Measurements from ENCODE around the gene SEMA5B. TPM values are rescaled to one million over a fixed set of nuclear protein-coding genes. Genes with fewer than 3 reads are reported as not detected.

Gene SEMA5B
- total RNA-seq, 1 donor from 2014 or later = 1.0 TPM

- FAIRE-seq (no peak), DNase-seq (ENCODE audit: low read depth) (peak; percentile 58)
- no peaks in the 10 kb centered on the region for H3K9me3 ChIP-seq (ENCODE audit: insufficient read depth, low read depth, low read length)
- H3K27ac ChIP-seq (ENCODE audit: low read depth, low read length) = no peak overlapping the region
- Mint-ChIP-seq H3K4me3 (ENCODE audit: unreplicated experiment) (no peak overlapping the region), H3K9me3 (ENCODE audit: unreplicated experiment) (no peaks in the 10 kb centered on the region), H3K27me3 (ENCODE audit: low read depth, unreplicated experiment) (peaks cover 11% of the 10 kb centered on the region), H3K4me1 (ENCODE audit: low read depth, unreplicated experiment) (peaks cover 23% of the 10 kb centered on the region), H3K36me3 (ENCODE audit: low read depth, unreplicated experiment) (no peaks in the 10 kb centered on the region), H3K27ac (ENCODE audit: unreplicated experiment) (peak overlapping the region; percentile 2)
- no peaks in the 10 kb centered on the region for H3K4me1 ChIP-seq (ENCODE audit: insufficient read depth, low read length)
- H3K27me3 ChIP-seq (ENCODE audit: insufficient read depth, low read length) = peaks cover 4% of the 10 kb centered on the region
- no peak overlapping the region for H3K4me3 ChIP-seq (ENCODE audit: insufficient read depth, low read depth, low read length)
- no peak for TF ChIP-seq EZH2 (IDR thresholded peaks at IDR 0.05; ENCODE audit: insufficient read depth, low read length)
- TF ChIP-seq, protein P1, sequence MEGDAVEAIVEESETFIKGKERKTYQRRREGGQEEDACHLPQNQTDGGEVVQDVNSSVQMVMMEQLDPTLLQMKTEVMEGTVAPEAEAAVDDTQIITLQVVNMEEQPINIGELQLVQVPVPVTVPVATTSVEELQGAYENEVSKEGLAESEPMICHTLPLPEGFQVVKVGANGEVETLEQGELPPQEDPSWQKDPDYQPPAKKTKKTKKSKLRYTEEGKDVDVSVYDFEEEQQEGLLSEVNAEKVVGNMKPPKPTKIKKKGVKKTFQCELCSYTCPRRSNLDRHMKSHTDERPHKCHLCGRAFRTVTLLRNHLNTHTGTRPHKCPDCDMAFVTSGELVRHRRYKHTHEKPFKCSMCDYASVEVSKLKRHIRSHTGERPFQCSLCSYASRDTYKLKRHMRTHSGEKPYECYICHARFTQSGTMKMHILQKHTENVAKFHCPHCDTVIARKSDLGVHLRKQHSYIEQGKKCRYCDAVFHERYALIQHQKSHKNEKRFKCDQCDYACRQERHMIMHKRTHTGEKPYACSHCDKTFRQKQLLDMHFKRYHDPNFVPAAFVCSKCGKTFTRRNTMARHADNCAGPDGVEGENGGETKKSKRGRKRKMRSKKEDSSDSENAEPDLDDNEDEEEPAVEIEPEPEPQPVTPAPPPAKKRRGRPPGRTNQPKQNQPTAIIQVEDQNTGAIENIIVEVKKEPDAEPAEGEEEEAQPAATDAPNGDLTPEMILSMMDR (IDR thresholded peaks at IDR 0.05; ENCODE audit: insufficient read depth, low read depth, low read length) = no peak
- H4K20me1 ChIP-seq (ENCODE audit: insufficient read depth, low read length) = no peaks in the 10 kb centered on the region
- no peak overlapping the region for H3K4me2 ChIP-seq (ENCODE audit: low read length)
- no peaks in the 10 kb centered on the region for H3K36me3 ChIP-seq (ENCODE audit: insufficient read depth, low read length)
- H3K9ac ChIP-seq (ENCODE audit: low read length) = no peak overlapping the region
- H3K79me2 ChIP-seq (ENCODE audit: insufficient read depth, low read length) = no peaks in the 10 kb centered on the region
- H2AFZ ChIP-seq (ENCODE audit: low read depth, low read length) = no peak overlapping the region
Observed at GRCh38 chr3:122890077-122890719, 137.4 kb downstream of the SEMA5B start.

DNA sequence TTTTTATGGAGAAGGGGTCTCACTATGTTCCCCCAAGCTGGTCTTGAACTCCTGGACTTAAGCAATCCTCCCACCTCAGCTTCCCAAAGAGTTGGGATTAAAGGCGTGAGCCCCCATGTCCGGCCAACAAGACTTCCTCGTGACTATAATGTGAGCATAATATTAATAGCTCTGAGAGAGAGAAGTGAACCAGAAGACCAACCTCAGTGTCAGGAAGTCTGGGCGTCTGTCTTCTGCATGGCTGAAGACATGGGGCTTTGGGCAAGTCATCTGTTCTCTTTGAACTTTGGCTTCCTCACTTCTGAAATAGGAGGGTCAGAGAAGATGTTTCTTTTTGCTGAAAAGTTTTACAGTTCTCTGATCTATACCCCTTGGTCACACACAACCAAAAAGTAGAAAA lies 140.6 kb downstream of the SEMA5B start:
- no peaks in the 10 kb centered on the region for H3K9me3 Mint-ChIP-seq (ENCODE audit: unreplicated experiment)
- no peak overlapping the region for H3K27ac Mint-ChIP-seq (ENCODE audit: unreplicated experiment)
- H2AFZ ChIP-seq (ENCODE audit: low read depth, low read length) = no peak overlapping the region
- H3K79me2 ChIP-seq (ENCODE audit: insufficient read depth, low read length) = no peaks in the 10 kb centered on the region
- H3K9ac ChIP-seq (ENCODE audit: low read length) = no peak overlapping the region
- TF ChIP-seq, protein P1 (IDR thresholded peaks at IDR 0.05; ENCODE audit: insufficient read depth, low read depth, low read length) = no peak
- no peak for TF ChIP-seq EZH2 (IDR thresholded peaks at IDR 0.05; ENCODE audit: insufficient read depth, low read length)
- H3K36me3 Mint-ChIP-seq (ENCODE audit: low read depth, unreplicated experiment) = no peaks in the 10 kb centered on the region
- H3K4me2 ChIP-seq (ENCODE audit: low read length) = no peak overlapping the region
- no peak overlapping the region for H3K4me3 Mint-ChIP-seq (ENCODE audit: unreplicated experiment)
- no peak overlapping the region for H3K4me3 ChIP-seq (ENCODE audit: insufficient read depth, low read depth, low read length)
- H3K36me3 ChIP-seq (ENCODE audit: insufficient read depth, low read length) = no peaks in the 10 kb centered on the region
- DNase-seq (ENCODE audit: low read depth) = no peak
- H3K9me3 ChIP-seq (ENCODE audit: insufficient read depth, low read depth, low read length) = no peaks in the 10 kb centered on the region
- no peaks in the 10 kb centered on the region for H3K4me1 ChIP-seq (ENCODE audit: insufficient read depth, low read length)
- H3K4me1 Mint-ChIP-seq (ENCODE audit: low read depth, unreplicated experiment) = peaks cover 19% of the 10 kb centered on the region
- no peak for FAIRE-seq
- no peaks in the 10 kb centered on the region for H3K27me3 ChIP-seq (ENCODE audit: insufficient read depth, low read length)
- no peak overlapping the region for H3K27ac ChIP-seq (ENCODE audit: low read depth, low read length)
- H3K27me3 Mint-ChIP-seq (ENCODE audit: low read depth, unreplicated experiment) = peaks cover 8% of the 10 kb centered on the region
- no peaks in the 10 kb centered on the region for H4K20me1 ChIP-seq (ENCODE audit: insufficient read depth, low read length)

GRCh38 chr3:122886251-122886650 lies 141.3 kb downstream of the SEMA5B start:
- H3K36me3 ChIP-seq (ENCODE audit: insufficient read depth, low read length) = no peaks in the 10 kb centered on the region
- no peak overlapping the region for H3K9ac ChIP-seq (ENCODE audit: low read length)
- Mint-ChIP-seq H3K27me3 (ENCODE audit: low read depth, unreplicated experiment) (peaks cover 8% of the 10 kb centered on the region), H3K9me3 (ENCODE audit: unreplicated experiment) (no peaks in the 10 kb centered on the region), H3K36me3 (ENCODE audit: low read depth, unreplicated experiment) (peaks cover 2% of the 10 kb centered on the region), H3K4me1 (ENCODE audit: low read depth, unreplicated experiment) (peaks cover 19% of the 10 kb centered on the region), H3K27ac (ENCODE audit: unreplicated experiment) (no peak overlapping the region), H3K4me3 (ENCODE audit: unreplicated experiment) (no peak overlapping the region)
- DNase-seq (ENCODE audit: low read depth) (no peak), FAIRE-seq (no peak)
- no peak overlapping the region for H2AFZ ChIP-seq (ENCODE audit: low read depth, low read length)
- H3K4me2 ChIP-seq (ENCODE audit: low read length) = no peak overlapping the region
- no peaks in the 10 kb centered on the region for H3K27me3 ChIP-seq (ENCODE audit: insufficient read depth, low read length)
- H3K27ac ChIP-seq (ENCODE audit: low read depth, low read length) = no peak overlapping the region
- TF ChIP-seq, protein P1 (IDR thresholded peaks at IDR 0.05; ENCODE audit: insufficient read depth, low read depth, low read length) = no peak
- no peak for TF ChIP-seq EZH2 (IDR thresholded peaks at IDR 0.05; ENCODE audit: insufficient read depth, low read length)
- no peaks in the 10 kb centered on the region for H4K20me1 ChIP-seq (ENCODE audit: insufficient read depth, low read length)
- no peaks in the 10 kb centered on the region for H3K79me2 ChIP-seq (ENCODE audit: insufficient read depth, low read length)
- H3K4me3 ChIP-seq (ENCODE audit: insufficient read depth, low read depth, low read length) = no peak overlapping the region
- no peaks in the 10 kb centered on the region for H3K4me1 ChIP-seq (ENCODE audit: insufficient read depth, low read length)
- H3K9me3 ChIP-seq (ENCODE audit: insufficient read depth, low read depth, low read length) = no peaks in the 10 kb centered on the region
